Stimulated activated CD4-positive, alpha-beta T cell treated with anti-CD3 and anti-CD28 coated beads, TNF-alpha, amount 100 ng/mL, for 4 hours (primary cell): Measurements from ENCODE around the gene EZH2.
A peak's percentile ranks its signal among the peaks of the same experiment; 100 is the strongest.

Experiments
- DNase-seq, 3 experiments: peaks; one replicate each; pipeline ENCODE4 v3.0.0-alpha.2; 2020; ENCODE audit warnings: low read depth in 3 of 3

EZH2 gene

DNA sequence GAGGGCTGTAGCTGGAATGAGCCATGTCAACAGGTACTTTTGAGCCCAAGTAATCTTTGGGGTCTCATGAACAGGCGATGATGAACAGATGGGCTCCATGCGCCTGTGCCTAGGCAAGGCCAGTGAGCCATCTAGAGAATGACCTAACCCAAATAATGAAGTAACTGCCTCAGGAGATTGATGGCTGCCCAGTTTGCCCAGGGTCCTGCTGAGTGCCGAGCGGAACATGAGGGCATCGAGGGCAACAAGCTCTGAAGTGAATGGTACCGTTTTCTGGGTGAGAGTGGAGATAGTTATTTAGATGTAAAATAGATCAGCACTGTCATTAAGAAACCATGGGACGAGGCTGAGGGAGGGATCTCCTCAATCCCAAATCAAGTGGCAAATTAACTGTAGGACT, 77.9 kb downstream of the EZH2 start:
- no peak for DNase-seq

- DNase-seq, result no peak
Measured at GRCh38 chr7:148804343-148805235, 79.5 kb downstream of the EZH2 start.

DNA sequence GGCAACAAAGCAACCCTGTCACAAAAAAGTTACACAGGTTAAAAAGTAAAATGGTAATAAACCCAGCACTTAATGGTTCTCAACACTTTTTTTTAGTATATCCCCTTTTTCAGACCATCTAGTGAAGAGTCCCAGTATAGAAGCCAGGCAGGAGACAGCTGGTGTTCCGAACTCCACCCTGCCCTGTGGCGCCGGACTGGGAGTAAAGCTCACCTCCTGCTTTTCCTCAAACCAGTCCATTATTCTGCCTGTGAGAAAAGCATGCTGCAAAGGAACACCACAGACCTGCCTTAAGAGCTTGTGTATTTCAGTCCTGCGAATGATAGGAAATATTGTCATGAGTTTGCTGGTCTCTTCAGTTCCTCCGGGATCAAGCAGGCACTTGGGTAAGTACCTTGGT, 81.0 kb downstream of the EZH2 start:
- no peak for DNase-seq

GRCh38 chr7:148802101-148802493, 82.0 kb downstream of the EZH2 start:
- no peak for DNase-seq

DNA sequence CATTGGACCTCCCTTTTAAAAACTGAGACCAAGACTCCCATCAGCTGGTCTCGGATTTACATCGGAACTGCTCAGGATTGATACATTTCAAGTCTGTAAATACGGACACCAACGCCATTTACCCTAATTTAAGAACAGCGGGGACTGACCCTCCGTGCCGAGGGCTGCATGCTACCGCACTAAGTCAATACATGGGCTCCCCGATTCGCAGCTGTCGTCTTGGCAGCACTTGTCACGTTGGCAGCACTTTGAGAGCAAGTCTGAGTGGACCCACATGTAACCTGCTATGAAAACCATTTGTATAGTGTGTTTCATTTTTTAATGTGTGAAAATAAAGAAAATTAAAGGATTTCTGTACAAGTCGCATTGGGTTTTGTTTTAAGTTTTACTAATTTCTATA, 83.4 kb downstream of the EZH2 start:
- DNase-seq, result no peak

GRCh38 chr7:148799893-148800555, 84.1 kb downstream of the EZH2 start:
- DNase-seq, result no peak

DNA sequence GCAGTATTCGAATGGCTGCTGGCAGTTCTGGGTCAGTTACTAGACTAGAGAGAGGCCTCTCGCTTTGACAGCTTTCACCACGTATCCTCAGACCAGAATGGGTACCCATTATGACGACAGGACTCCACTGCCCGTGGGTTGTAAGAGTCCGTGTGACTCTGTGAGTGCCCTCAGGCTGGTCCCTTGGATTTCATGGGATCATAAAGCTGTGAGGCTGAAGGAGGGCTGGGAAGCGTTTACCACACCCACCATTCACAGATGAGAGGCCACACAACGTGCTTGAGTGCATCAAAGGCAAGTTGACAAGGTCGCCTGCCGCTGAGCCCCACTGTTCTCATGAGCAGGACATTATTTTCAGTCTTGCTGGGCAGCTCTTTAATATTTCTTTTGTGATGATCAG, 87.2 kb downstream of the EZH2 start:
- DNase-seq, result no peak

GRCh38 chr7:148794476-148794875, 89.6 kb downstream of the EZH2 start:
- no peak for DNase-seq

DNA sequence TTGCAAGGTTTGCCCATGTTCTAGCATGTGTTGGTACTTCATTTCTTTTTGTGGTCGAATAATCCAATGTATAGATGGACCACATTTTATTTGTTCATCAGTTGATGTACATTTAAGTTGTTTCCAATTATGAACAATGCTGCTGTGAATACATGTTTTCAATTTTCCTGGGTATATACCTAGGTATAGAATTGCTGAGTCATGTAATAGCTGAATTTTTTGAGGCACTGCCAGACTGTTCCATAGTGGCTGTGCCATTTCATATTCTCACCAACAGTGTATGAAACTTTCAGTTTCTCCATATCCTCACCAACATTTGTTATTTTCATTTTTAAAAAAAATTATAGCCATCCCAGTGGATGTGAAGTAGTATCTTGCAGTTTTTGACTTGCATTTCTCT, 90.5 kb downstream of the EZH2 start:
- no peak for DNase-seq

- no peak for DNase-seq
Measured at GRCh38 chr7:148791546-148791945, 92.5 kb downstream of the EZH2 start.

DNA sequence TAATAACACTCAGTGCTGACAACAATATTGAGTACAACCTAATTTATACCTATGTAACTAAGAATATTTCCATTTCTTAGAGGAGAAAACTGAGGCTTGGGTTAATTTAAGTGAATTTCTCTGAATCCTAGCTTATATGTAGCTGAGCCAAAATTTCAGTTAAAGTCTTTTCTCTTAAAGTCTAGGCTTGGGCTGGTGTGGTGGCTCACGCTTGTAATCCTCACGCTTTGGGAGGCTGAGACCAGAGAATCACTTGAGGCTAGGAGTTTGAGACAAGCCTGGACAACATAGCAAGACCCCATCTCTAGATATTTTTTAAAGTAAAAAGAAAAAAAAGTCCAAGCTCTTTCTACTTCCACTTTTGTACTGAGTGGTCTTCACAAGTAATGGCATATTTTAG, 93.2 kb downstream of the EZH2 start:
- DNase-seq, result no peak

- no peak for DNase-seq
Measured at GRCh38 chr7:148790131-148790726, 93.9 kb downstream of the EZH2 start.

GRCh38 chr7:148789220-148789619, 94.9 kb downstream of the EZH2 start:
- no peak for DNase-seq

DNA sequence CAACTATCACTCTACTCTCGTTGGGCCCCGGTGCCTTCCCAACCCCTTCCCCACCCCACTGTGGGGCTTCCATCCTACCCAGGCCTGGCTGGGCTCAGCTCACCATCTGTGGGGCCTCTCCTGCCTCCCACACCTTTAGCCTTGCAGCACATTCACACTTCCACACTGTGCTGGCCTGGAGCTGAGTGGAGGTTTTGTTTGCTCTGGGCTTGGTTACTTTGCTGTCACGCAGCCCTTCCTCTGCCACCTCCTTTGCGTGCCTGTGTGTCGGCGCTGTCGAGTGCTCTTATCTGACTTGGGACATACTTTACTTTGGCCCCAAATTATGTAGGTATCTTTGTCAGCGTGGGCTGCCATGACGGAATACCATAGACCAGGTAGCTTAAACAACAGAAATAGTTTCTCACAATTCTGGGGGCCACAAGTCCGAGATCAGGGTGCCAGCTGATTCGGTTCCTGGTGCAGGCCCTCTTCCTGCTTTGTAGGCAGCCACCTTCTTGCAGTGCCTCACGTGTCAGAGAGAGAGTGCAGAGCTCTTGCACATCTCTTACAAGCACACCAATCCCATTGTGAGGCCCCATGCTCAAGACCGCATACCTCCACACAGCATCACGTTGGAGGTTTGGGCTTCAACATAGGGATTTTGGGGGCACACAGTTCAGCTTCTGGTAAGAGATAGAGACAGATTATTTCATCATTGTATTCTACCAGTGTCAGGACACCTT, 96.4 kb downstream of the EZH2 start:
- DNase-seq, result no peak

DNA sequence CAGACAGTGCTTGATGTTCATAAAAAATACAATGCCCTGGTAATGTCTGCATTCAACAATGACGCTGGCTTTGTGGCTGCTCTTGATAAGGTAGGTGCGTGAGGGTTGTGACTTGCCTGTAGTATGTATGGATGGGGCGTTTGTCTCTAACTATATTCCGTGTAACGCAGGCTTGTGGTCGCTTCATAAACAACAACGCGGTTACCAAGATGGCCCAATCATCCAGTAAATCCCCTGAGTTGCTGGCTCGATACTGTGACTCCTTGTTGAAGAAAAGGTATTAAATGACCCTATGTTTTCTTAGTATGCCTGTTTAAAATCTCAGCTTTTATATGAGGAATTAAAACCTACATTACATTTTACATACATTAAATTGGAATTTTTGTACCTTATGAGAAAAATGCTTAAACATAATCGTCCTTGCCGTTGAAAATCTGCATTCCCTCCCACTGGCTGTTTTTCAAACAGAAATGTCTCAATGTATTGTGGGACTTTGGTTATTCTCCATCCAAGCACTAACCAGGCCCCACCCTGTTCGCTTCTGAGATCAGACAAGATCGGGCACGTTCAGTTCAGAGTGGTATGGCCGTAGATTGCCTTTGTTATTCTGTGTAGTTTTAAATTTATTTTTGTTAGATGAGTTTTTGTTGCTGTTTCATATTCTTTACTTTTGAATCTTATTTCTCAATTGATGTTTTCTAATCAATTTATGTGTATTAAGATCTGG, 100.1 kb downstream of the EZH2 start:
- DNase-seq, result no peak

DNA sequence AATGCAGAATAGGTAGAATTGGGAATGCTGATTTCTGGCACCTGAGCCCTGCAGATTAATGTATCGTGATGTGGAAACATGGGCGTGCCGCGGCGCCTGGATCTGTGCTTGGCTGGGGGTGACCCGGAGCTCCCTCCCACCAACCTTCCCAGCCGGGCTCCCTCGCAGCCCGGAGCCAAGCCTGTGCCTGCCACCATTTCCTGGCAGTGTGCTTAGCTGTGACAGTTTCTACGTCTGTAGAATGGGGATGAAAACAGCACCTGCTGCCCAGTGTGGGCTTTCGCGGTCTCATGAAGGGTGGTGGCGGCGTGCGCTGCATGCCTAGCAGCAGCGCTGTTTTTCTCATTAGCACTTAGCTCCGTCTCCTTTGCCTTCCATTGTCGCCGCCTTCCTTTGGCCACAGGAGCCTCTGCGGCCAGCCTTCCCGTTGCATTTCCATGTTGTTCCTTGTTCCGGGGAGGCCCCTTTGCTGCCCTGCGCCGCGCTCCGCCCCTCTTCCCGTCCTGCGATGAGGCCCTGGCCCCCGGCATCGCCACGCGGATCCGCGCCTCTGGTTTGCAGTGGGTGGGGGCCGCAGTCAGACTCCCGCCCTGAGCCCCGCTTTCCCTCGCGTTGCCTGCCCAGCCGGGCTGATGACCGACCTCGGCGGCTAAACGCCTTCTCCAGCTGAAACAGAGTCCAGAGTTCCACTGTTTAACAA, 101.2 kb downstream of the EZH2 start:
- DNase-seq, result no peak

DNA sequence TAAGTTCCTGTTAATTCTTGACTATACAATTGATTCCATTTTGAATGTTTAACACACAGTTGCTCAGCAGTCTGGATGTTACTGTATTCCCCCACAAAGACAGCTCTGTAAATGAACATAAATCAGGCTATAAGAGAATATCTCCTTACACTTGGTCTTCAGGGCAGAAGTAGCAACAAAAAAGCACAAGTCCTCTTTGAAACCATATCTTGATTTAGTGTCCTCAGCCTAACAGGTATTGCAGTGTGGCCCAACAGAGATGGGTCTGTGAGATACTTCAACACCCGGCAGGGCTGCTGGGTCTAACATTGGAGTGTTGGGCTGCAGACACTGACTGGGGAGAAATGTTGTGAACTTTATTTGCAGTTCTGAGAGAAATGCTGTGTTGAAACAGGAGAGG, 109.6 kb downstream of the EZH2 start:
- no peak for DNase-seq

- DNase-seq, result no peak
Measured at GRCh38 chr7:148773334-148773733, 110.8 kb downstream of the EZH2 start.

- peak in 2 of 3 experiments; percentile 11 to 33 for DNase-seq
Measured at GRCh38 chr7:148772297-148773089, 111.6 kb downstream of the EZH2 start.

- DNase-seq, result no peak
Measured at GRCh38 chr7:148770004-148770403, 114.1 kb downstream of the EZH2 start.
